ENCODE results near the gene DELE1. TPM values are rescaled to one million over a fixed set of nuclear protein-coding genes. Genes with fewer than 3 reads are reported as not detected.

Gene DELE1
- total RNA-seq, 2 donors from 2014 or later, result 79.9 to 85.5 TPM

- ATAC-seq (peak; percentile 32 to 45), DNase-seq (peak; percentile 42)
- intact Hi-C loops (cut with DNase I), result no loop called here
Observed at GRCh38 chr5:141945511-141946051, 21.9 kb downstream of the DELE1 start.

GRCh38 chr5:141947316-141947715 lies 23.6 kb downstream of the DELE1 start:
- intact Hi-C loops (cut with DNase I), result no loop called here
- DNase-seq (no peak), ATAC-seq (no peak)

- intact Hi-C loops (cut with DNase I), result no loop called here
- no peak for DNase-seq
Observed at GRCh38 chr5:141948812-141949211, 25.1 kb downstream of the DELE1 start.

GRCh38 chr5:141949511-141949910 lies 25.8 kb downstream of the DELE1 start:
- intact Hi-C loops (cut with DNase I), result no loop called here
- DNase-seq (no peak), ATAC-seq (no peak)

More at GRCh38 chr5:141948812-141949211, 25.1 kb downstream of the DELE1 start:
- ATAC-seq, result no peak

- ATAC-seq (no peak), DNase-seq (no peak)
- intact Hi-C loops (cut with DNase I), result loop anchor here in 1 of 2 donors (10.0 kb wide), 1 partner anchor 66 kb away; no protein-coding TSS in a partner anchor
Observed at GRCh38 chr5:141950207-141951005, 26.7 kb downstream of the DELE1 start.

GRCh38 chr5:141951332-141951781 lies 27.7 kb downstream of the DELE1 start:
- no peak for DNase-seq
- peak; percentile 15 to 43 for ATAC-seq
- intact Hi-C loops (cut with DNase I), result loop anchor here in 1 of 2 donors (10.0 kb wide), 1 partner anchor 67 kb away; no protein-coding TSS in a partner anchor

- ATAC-seq (no peak), DNase-seq (no peak)
- intact Hi-C loops (cut with DNase I), result loop anchor here in 1 of 2 donors (10.0 kb wide), 1 partner anchor 67 kb away; no protein-coding TSS in a partner anchor
Observed at GRCh38 chr5:141952020-141952419, 28.3 kb downstream of the DELE1 start.

- DNase-seq (no peak), ATAC-seq (no peak)
- intact Hi-C loops (cut with DNase I), result loop anchor here in 1 of 2 donors (10.0 kb wide), 1 partner anchor 69 kb away; no protein-coding TSS in a partner anchor
Observed at GRCh38 chr5:141954194-141954593, 30.5 kb downstream of the DELE1 start.

GRCh38 chr5:141957367-141957996 lies 33.8 kb downstream of the DELE1 start:
- ATAC-seq (no peak), DNase-seq (no peak)
- intact Hi-C loops (cut with DNase I), result loop anchor here (5.0 to 10.0 kb wide), 2 partner anchors 73 to 80 kb away; partner anchors contain the start of gene PCDH1 (in 1 of the 2)

GRCh38 chr5:141958113-141958512 lies 34.4 kb downstream of the DELE1 start, which contains the start of gene PCDH12:
PCDH12 (minus strand) TSS chr5:141958202; CDS start chr5:141957851, 351 bp downstream.
- peak; percentile 58 to 61 for ATAC-seq
- intact Hi-C loops (cut with DNase I), result loop anchor here (5.0 to 10.0 kb wide), 2 partner anchors 73 to 81 kb away; partner anchors contain the start of gene PCDH1 (in 1 of the 2)
- DNase-seq, result peak; percentile 71

GRCh38 chr5:141958546-141959172 lies 35.0 kb downstream of the DELE1 start:
- ATAC-seq, result peak in 1 of 2 donors; percentile 67
- peak; percentile 62 for DNase-seq
- intact Hi-C loops (cut with DNase I), result loop anchor here (1.0 to 10.0 kb wide), 3 partner anchors 35 to 81 kb away; partner anchors contain the start of genes DELE1 (in 1 of the 2) and PCDH1 (in 1 of the 2)

- DNase-seq (no peak), ATAC-seq (no peak)
- intact Hi-C loops (cut with DNase I), result loop anchor here (1.0 to 5.0 kb wide), 2 partner anchors 268 kb away; no protein-coding TSS in a partner anchor
Observed at GRCh38 chr5:141960018-141960417, 36.3 kb downstream of the DELE1 start.

GRCh38 chr5:141960449-141961323 lies 37.0 kb downstream of the DELE1 start:
- ATAC-seq, result peak; percentile 84 to 92
- intact Hi-C loops (cut with DNase I), result loop anchor here (1.0 to 5.0 kb wide), 2 partner anchors 268 kb away; no protein-coding TSS in a partner anchor

GRCh38 chr5:141961466-141961865 lies 37.8 kb downstream of the DELE1 start:
- intact Hi-C loops (cut with DNase I), result loop anchor here in 1 of 2 donors (5.0 kb wide), 1 partner anchor 269 kb away; no protein-coding TSS in a partner anchor
- no peak for ATAC-seq
- DNase-seq, result no peak

More at GRCh38 chr5:141960449-141961323, 37.0 kb downstream of the DELE1 start:
- DNase-seq, result peak; percentile 90

- no peak for DNase-seq
- intact Hi-C loops (cut with DNase I), result loop anchor here in 1 of 2 donors (5.0 kb wide), 1 partner anchor 271 kb away; no protein-coding TSS in a partner anchor
- ATAC-seq, result no peak
Observed at GRCh38 chr5:141963701-141964100, 40.0 kb downstream of the DELE1 start.

GRCh38 chr5:141965071-141965470 lies 41.4 kb downstream of the DELE1 start:
- intact Hi-C loops (cut with DNase I), result no loop called here
- no peak for DNase-seq
- no peak for ATAC-seq

- no peak for DNase-seq
- no peak for ATAC-seq
- intact Hi-C loops (cut with DNase I), result no loop called here
Observed at GRCh38 chr5:141966275-141966962, 42.7 kb downstream of the DELE1 start.
